A549 (cell line): ENCODE results near the gene FBXO41. TPM values are rescaled to one million over a fixed set of nuclear protein-coding genes. Genes with fewer than 3 reads are reported as not detected.

Experiments used
- ATAC-seq, 2 experiments: fragments of 200-7000 bp in 1 of 2; fragments of >200 bp in 1 of 2; cut with Nextera tagmentation in 1 of 2; cut with Tn5 transposase in 1 of 2; 3 replicates each; pipeline versions ENCODE4 v1.8.0 to v1.9.1; 2018 to 2020; ENCODE audit warnings: mild to moderate bottlenecking in 1 of 2, moderate library complexity in 1 of 2
- CTCF ChIA-PET: fragments of 300-600 bp; sonication (Branson Sonifier 250); formaldehyde crosslinking; extraction: SDS; loops from one replicate; lab custom pipeline; 2021; ENCODE audit warnings: antibody characterized with exemption, inconsistent platforms; lab: Yijun Ruan, JAX
- POLR2A ChIA-PET: fragments of 350-600 bp; formaldehyde crosslinking; extraction: SDS; loops from one replicate; lab custom pipeline; 2021; ENCODE audit warnings: antibody characterized with exemption, inconsistent platforms; lab: Yijun Ruan, JAX
- DNase-seq, 2 experiments: peaks; one replicate each; pipeline versions ENCODE4 v3.0.0 to v3.0.0-alpha.2; 2011 to 2016; ENCODE audit warnings: low read depth in 1 of 2, low spot score in 1 of 2
- FAIRE-seq: peaks from 2 replicates; lab custom pipeline; 2011; peaks lifted over from hg19 to GRCh38; lab: Jason Lieb, UNC
- H3K27ac ChIP-seq, 2 experiments: fragments of >200 bp; sonication (Bioruptor Twin); formaldehyde crosslinking; 3 replicates each; pipeline ENCODE4 v1.5.1; 2016 to 2017
- H3K4me1 ChIP-seq: fragments of >200 bp; sonication (Bioruptor Twin); formaldehyde crosslinking; 3 replicates; pipeline ENCODE4 v1.6.1; 2016
- H3K4me2 ChIP-seq: fragments of >200 bp; sonication (Bioruptor Twin); formaldehyde crosslinking; 3 replicates; pipeline ENCODE4 v1.6.1; 2016
- H3K4me3 ChIP-seq: fragments of >200 bp; sonication (Bioruptor Twin); formaldehyde crosslinking; 3 replicates; pipeline ENCODE4 v1.5.1; 2016
- H3K9me3 ChIP-seq: fragments of >200 bp; sonication (Bioruptor Twin); formaldehyde crosslinking; 3 replicates; pipeline ENCODE4 v1.6.1; 2016
- CEBPB ChIP-seq, 2 experiments: fragments of >200 bp in 1 of 2; sonication (Bioruptor Twin) in 1 of 2; formaldehyde crosslinking in 1 of 2; IDR thresholded peaks; 2 replicates each; pipeline ENCODE4 v1.6.1; 2012 to 2016
- CHD2 ChIP-seq: fragments of 150-350 bp; IDR thresholded peaks from 2 replicates; pipeline ENCODE4 v1.6.1; 2014; ENCODE audit warnings: low read length; ENCODE audit not compliant: partially characterized antibody
- EHMT2 ChIP-seq: fragments of 200-600 bp; sonication (generic); IDR thresholded peaks from 2 replicates; pipeline ENCODE4 v1.6.1; 2016; ENCODE audit warnings: antibody characterized with exemption, low read depth, mild to moderate bottlenecking, moderate library complexity
- EP300 ChIP-seq, 2 experiments: fragments of >200 bp; sonication (Bioruptor Twin); formaldehyde crosslinking; IDR thresholded peaks; 2 replicates in 1 of 2; 3 replicates in 1 of 2; pipeline ENCODE4 v1.6.1; 2016 to 2017
- FOSL2 ChIP-seq, 2 experiments: fragments of 450-650 bp in 1 of 2; fragments of >200 bp in 1 of 2; sonication (Bioruptor Twin) in 1 of 2; formaldehyde crosslinking; IDR thresholded peaks; 2 replicates each; pipeline versions ENCODE4 v1.5.0 to v1.6.1; 2016 to 2020; ENCODE audit warnings: mild to moderate bottlenecking in 1 of 2, moderate library complexity in 1 of 2
- GATA3 ChIP-seq: IDR thresholded peaks from 2 replicates; pipeline ENCODE4 v1.6.1; 2012; ENCODE audit warnings: borderline replicate concordance
- HOXA7 ChIP-seq: fragments of 250-450 bp; sonication (Bioruptor Pico); IDR thresholded peaks from 2 replicates; pipeline ENCODE4 v1.5.0; 2020; ENCODE audit warnings: mild to moderate bottlenecking, moderate library complexity
- JUNB ChIP-seq: fragments of >200 bp; sonication (Bioruptor Twin); formaldehyde crosslinking; IDR thresholded peaks from 2 replicates; pipeline ENCODE4 v1.6.1; 2016
- KDM5A ChIP-seq: fragments of 200-600 bp; sonication (generic); IDR thresholded peaks from 2 replicates; pipeline ENCODE4 v1.6.1; 2016; ENCODE audit warnings: antibody characterized with exemption, mild to moderate bottlenecking
- PHF8 ChIP-seq: fragments of 200-600 bp; sonication (generic); IDR thresholded peaks from 2 replicates; pipeline ENCODE4 v1.6.1; 2016; ENCODE audit warnings: low read depth, mild to moderate bottlenecking, antibody characterized with exemption, moderate library complexity, borderline replicate concordance
- RFX5 ChIP-seq: fragments of 450-650 bp; IDR thresholded peaks from 2 replicates; pipeline ENCODE4 v1.7.1; 2014; ENCODE audit warnings: antibody characterized with exemption, mild to moderate bottlenecking, moderate library complexity
- SREBF2 ChIP-seq: fragments of 450-650 bp; IDR thresholded peaks from 2 replicates; pipeline ENCODE4 v1.6.1; 2014; ENCODE audit warnings: mild to moderate bottlenecking, moderate library complexity
- TFCP2L1 ChIP-seq: fragments of 250-450 bp; sonication (Bioruptor Pico); IDR thresholded peaks from 2 replicates; pipeline ENCODE4 v1.5.0; 2021; ENCODE audit warnings: mild to moderate bottlenecking
- TP53 ChIP-seq: fragments of 250-450 bp; sonication (Bioruptor Pico); IDR thresholded peaks from 2 replicates; pipeline ENCODE4 v1.5.0; 2021; ENCODE audit warnings: mild to moderate bottlenecking, moderate library complexity
- WGBS: methylation state at CpG from one replicate; pipeline ENCODE4 v1.1.6; 2017; ENCODE audit errors: missing lambda C conversion rate; 5-methylcytosine and 5-hydroxymethylcytosine counted together
- polyA plus RNA-seq, 4 experiments: library from polyadenylated mRNA; depleted of rRNA in 3 of 4; stranded (reverse); fragments of >200 nt; fragmentation: RNase III in 1 of 4; extraction: RNeasy Plus Mini Kit Qiagen cat#74134 plus additional on column Dnase treatment in 1 of 4; gene quantifications; 2 replicates in 3 of 4; 3 replicates in 1 of 4; pipeline ENCODE4 v1.2.3, GENCODE V29; 2011 to 2017
- TF ChIP-seq, protein P1 (sequence below): IDR thresholded peaks from 2 replicates; pipeline ENCODE4 v1.6.1; 2012; ENCODE audit warnings: low read depth, borderline replicate concordance
- TF ChIP-seq, protein P2 (sequence below): fragments of >200 bp; sonication (Bioruptor Twin); formaldehyde crosslinking; IDR thresholded peaks from 3 replicates; pipeline ENCODE4 v1.5.1; 2016
- TF ChIP-seq, protein P3 (sequence below): fragments of >200 bp; sonication (Bioruptor Twin); formaldehyde crosslinking; IDR thresholded peaks from 2 replicates; pipeline ENCODE4 v1.6.1; 2016
- TF ChIP-seq, protein P4 (sequence below): fragments of 200-600 bp; sonication (generic); IDR thresholded peaks from 2 replicates; pipeline ENCODE4 v1.6.1; 2016; ENCODE audit warnings: antibody characterized with exemption, mild to moderate bottlenecking, moderate library complexity

Gene FBXO41
- polyA plus RNA-seq, 2 of the 4 experiments (the other 2 are of a cell fraction) = 3.2 to 6.4 TPM

DNA sequence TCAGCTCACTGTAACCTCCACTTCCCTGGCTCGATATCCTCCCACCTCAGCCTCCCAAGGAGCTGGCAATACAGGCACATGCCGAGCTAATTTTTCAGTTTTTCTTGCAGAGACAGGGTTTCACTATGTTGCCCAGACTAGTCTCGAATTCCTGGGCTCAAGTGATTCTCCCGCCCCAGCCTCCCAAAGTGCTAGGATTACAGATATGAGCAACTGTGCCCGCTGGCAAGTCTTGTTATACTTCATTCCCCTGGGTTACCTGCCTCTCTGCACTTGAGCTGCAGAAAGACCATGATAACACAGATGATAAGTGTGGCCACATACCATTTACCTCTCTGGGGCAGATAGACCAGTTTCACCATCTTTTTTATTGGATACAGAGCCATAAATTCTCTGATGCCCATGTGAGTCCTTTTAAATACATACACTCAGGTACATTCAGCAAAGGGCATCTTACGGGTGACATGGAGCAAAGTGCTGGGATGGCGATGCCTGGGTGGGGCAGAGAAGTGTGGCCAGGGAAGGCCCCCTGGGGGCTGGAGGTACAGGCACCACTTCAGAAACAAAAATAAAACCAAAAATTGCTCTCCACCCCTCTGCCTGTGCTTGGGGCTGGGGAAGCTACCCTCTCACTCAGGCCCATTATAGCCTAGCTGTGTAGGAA is 29.8 kb downstream of the FBXO41 start (continued):
- TF ChIP-seq, protein P1, sequence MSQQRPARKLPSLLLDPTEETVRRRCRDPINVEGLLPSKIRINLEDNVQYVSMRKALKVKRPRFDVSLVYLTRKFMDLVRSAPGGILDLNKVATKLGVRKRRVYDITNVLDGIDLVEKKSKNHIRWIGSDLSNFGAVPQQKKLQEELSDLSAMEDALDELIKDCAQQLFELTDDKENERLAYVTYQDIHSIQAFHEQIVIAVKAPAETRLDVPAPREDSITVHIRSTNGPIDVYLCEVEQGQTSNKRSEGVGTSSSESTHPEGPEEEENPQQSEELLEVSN = no peak
- TF ChIP-seq, all 56 proteins: peak for 0

DNA sequence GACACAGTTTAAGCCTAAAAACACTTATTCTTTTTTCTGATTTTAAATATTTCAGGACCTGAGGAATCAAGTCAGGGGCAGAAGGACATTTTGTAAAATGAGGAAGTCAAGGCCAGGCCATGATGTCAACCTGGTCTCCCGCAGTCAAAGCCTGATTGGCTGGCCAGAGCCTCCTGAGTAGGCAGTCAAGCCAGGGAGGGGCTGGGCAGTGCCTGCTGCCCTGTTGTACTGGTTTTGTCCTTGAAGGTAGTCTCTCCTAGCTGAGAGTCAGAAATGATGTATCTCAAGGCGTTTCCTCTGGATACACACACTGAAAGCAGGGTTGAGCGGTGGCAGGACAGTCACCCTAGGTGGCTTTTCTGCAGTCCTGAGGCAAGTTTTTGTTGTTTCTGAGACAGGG is 30.4 kb downstream of the FBXO41 start:
- ChIA-PET POLR2A (interaction anchor here (0.8 to 3.2 kb wide), 2 partner anchors 16 to 20 kb away, joined by 3 to 12 read pairs; partner anchors contain the start of genes CCT7 and PRADC1), CTCF (interaction anchor here (0.5 to 2.2 kb wide), 11 partner anchors 9 to 1645 kb away, joined by 3 to 9 read pairs (median 3); no protein-coding TSS in a partner anchor)
- FAIRE-seq (no peak), DNase-seq (no peak), ATAC-seq (no peak; a peak in 2 of 6 replicates)
- WGBS = 100% methylated on average over 3 of the region's 3 CpGs
- TF ChIP-seq GATA3 (no peak), EHMT2 (no peak), JUNB (no peak)
- TF ChIP-seq, protein P2, sequence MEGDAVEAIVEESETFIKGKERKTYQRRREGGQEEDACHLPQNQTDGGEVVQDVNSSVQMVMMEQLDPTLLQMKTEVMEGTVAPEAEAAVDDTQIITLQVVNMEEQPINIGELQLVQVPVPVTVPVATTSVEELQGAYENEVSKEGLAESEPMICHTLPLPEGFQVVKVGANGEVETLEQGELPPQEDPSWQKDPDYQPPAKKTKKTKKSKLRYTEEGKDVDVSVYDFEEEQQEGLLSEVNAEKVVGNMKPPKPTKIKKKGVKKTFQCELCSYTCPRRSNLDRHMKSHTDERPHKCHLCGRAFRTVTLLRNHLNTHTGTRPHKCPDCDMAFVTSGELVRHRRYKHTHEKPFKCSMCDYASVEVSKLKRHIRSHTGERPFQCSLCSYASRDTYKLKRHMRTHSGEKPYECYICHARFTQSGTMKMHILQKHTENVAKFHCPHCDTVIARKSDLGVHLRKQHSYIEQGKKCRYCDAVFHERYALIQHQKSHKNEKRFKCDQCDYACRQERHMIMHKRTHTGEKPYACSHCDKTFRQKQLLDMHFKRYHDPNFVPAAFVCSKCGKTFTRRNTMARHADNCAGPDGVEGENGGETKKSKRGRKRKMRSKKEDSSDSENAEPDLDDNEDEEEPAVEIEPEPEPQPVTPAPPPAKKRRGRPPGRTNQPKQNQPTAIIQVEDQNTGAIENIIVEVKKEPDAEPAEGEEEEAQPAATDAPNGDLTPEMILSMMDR = no peak
- no peak overlapping the region for H3K4me2 ChIP-seq
- H3K27ac ChIP-seq = no peak overlapping the region
- no peak overlapping the region for H3K4me3 ChIP-seq
- no peaks in the 10 kb centered on the region for H3K9me3 ChIP-seq
- no peaks in the 10 kb centered on the region for H3K4me1 ChIP-seq

DNA sequence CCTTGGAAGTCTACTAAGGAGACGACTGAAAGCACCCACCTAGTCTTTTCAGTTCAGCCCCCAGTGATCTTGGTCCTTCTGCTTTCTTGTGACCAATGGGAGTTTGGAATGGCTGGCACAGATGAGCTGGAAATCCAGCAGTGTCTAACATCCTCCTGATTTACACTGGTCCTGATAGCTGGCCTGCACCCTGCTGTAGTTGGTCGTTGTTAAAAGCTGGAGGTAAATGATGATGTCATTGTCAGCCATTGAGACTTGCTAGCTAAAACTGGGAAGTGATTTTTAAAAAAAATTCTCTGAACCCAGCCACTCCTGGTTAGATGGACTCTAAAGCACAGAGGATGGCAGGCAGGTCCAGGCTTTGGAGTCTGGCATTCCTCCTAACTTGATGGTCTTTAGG is 30.9 kb downstream of the FBXO41 start:
- POLR2A ChIA-PET = interaction anchor here (0.8 to 3.2 kb wide), 2 partner anchors 15 to 20 kb away, joined by 3 to 12 read pairs; partner anchors contain the start of genes CCT7 and PRADC1
- Histone ChIP-seq H3K27ac (no peak overlapping the region), H3K4me3 (no peak overlapping the region), H3K4me2 (no peak overlapping the region), H3K9me3 (no peaks in the 10 kb centered on the region)
- CTCF ChIA-PET = interaction anchor here (0.7 to 2.2 kb wide), 8 partner anchors 9 to 107 kb away, joined by 3 to 9 read pairs (median 4); no protein-coding TSS in a partner anchor
- ATAC-seq (no peak), FAIRE-seq (no peak)
- 77% methylated on average over 2 of the region's 2 CpGs for WGBS
- TF ChIP-seq, protein P3, sequence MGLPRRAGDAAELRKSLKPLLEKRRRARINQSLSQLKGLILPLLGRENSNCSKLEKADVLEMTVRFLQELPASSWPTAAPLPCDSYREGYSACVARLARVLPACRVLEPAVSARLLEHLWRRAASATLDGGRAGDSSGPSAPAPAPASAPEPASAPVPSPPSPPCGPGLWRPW = no peak
- TF ChIP-seq PHF8 = no peak
- TF ChIP-seq, protein P2 = no peak
- TF ChIP-seq CHD2 = no peak
- TF ChIP-seq EP300 (IDR thresholded peaks at IDR 0.05) = no peak
- TF ChIP-seq HOXA7 = no peak
- TF ChIP-seq TP53 (CRISPR knock-in tag) = no peak
- TF ChIP-seq, all 56 proteins: peak for 0
- DNase-seq = no peak
- H3K4me1 ChIP-seq = no peaks in the 10 kb centered on the region

DNA sequence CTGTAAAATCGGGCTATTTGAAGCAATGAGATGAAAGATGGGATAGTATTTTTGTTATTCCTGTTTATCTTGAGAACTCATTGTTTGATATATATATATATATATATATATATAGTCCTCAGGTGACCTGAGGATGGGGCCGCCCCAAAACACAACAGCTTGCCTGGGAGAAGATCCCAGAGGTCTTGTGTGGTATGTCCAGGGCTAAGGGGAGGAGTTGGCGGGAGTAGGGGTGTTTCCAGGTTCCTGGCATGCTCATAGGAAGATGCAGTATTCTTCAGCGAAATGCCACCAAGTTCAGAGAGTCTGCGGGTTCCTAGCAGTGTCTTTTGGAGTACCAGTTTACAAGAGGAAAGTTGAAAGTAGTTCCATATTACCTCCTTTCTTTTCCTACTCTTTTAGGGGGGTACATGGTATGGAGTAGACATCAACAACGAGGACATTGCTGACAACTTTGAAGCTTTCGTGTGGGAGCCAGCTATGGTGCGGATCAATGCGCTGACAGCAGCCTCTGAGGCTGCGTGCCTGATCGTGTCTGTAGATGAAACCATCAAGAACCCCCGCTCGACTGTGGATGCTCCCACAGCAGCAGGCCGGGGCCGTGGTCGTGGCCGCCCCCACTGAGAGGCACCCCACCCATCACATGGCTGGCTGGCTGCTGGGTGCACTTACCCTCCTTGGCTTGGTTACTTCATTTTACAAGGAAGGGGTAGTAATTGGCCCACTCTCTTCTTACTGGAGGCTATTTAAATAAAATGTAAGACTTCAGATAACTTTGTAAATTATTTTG is 31.8 kb downstream of the FBXO41 start:
- WGBS = 94% methylated on average over 17 of the region's 17 CpGs
- TF ChIP-seq RFX5 (no peak), GATA3 (no peak), SREBF2 (no peak), KDM5A (no peak), CHD2 (no peak), TFCP2L1 (CRISPR knock-in tag) (no peak), EHMT2 (no peak), CEBPB (IDR thresholded peaks at IDR 0.05) (no peak), FOSL2 (IDR thresholded peaks at IDR 0.05) (no peak), FOSL2 (CRISPR knock-in tag; IDR thresholded peaks at IDR 0.05) (no peak)
- TF ChIP-seq, protein P4, sequence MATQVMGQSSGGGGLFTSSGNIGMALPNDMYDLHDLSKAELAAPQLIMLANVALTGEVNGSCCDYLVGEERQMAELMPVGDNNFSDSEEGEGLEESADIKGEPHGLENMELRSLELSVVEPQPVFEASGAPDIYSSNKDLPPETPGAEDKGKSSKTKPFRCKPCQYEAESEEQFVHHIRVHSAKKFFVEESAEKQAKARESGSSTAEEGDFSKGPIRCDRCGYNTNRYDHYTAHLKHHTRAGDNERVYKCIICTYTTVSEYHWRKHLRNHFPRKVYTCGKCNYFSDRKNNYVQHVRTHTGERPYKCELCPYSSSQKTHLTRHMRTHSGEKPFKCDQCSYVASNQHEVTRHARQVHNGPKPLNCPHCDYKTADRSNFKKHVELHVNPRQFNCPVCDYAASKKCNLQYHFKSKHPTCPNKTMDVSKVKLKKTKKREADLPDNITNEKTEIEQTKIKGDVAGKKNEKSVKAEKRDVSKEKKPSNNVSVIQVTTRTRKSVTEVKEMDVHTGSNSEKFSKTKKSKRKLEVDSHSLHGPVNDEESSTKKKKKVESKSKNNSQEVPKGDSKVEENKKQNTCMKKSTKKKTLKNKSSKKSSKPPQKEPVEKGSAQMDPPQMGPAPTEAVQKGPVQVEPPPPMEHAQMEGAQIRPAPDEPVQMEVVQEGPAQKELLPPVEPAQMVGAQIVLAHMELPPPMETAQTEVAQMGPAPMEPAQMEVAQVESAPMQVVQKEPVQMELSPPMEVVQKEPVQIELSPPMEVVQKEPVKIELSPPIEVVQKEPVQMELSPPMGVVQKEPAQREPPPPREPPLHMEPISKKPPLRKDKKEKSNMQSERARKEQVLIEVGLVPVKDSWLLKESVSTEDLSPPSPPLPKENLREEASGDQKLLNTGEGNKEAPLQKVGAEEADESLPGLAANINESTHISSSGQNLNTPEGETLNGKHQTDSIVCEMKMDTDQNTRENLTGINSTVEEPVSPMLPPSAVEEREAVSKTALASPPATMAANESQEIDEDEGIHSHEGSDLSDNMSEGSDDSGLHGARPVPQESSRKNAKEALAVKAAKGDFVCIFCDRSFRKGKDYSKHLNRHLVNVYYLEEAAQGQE = no peak

More for the DNA sequence above, 31.8 kb downstream of the FBXO41 start:
- no peak for DNase-seq
- ATAC-seq = no peak
- FAIRE-seq = no peak
- H3K4me2 ChIP-seq = no peak overlapping the region
- no peaks in the 10 kb centered on the region for H3K4me1 ChIP-seq
- CTCF ChIA-PET = interaction anchor here (0.6 to 2.3 kb wide), 8 partner anchors 8 to 75 kb away, joined by 3 to 6 read pairs (median 4); partner anchors contain the start of gene PRADC1
- POLR2A ChIA-PET = interaction anchor here (3.2 kb wide), 1 partner anchor 19 kb away, joined by 12 read pairs; the partner anchor contains the start of genes CCT7 and PRADC1
- no peak overlapping the region for H3K27ac ChIP-seq
- no peaks in the 10 kb centered on the region for H3K9me3 ChIP-seq
- H3K4me3 ChIP-seq = no peak overlapping the region
